Anterior cingulate cortex (tissue), 58 donors: Measurements from ENCODE around the gene TXNDC12.
"Not testable (repeated sequence)": the region's sequence is repeated elsewhere in the genome, so short reads cannot be mapped to it uniquely, and the experiment has no call there.

Experiments
- DNase-seq, 58 donors: peaks; one replicate each; lab custom pipeline; 2025; lab: John Stamatoyannopoulos, UW

TXNDC12 gene

DNA sequence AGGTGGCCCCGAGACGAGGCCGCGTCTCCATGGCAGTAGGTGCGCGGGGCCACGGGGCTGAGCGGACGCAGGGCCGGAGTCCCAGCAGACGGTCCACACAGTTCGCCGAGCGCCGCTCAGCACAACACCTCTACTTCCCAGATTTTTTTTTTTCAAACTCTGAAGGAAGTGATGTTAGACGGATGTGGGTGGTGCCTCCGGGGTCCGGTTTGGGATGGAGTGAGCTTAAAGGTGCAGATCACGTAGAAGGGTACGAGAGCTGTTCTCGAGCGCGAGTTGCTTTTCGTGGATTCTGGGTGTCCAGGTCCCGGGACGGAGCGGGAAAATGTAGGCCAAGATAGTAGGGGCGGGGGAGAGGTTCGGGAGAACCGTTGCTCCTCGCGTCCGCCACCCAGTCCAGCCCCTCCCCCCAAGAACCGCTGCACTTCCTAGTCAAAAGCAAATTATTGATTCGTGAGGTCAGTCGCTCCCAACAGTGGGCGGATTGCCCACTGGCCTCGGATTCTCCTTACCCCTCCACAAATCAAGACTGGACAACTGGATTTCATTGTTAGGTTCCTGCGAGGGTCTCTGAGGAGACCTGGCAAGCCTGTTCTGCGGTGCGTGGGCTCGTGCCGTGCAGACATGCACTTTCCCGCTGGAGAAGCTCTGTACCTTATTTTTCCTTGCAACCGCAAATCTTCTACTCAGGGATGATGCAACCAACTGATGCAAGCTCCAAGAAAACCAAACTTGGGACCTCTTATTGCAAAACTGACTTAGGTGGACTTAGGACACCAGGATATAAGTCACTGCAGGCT, at the start of gene TXNDC12:
TXNDC12 (minus strand) TSS at position 126 of the 800 bp plus-strand sequence; CDS start at position 31, 95 bp downstream.
- peak; percentile 14 to 88 (median 74) for DNase-seq

- no peak for DNase-seq
Observed at GRCh38 chr1:52102336-52103013, 47.5 kb upstream of the TXNDC12 start.

- DNase-seq = no peak
Observed at GRCh38 chr1:52098139-52098871, 43.3 kb upstream of the TXNDC12 start.

DNA sequence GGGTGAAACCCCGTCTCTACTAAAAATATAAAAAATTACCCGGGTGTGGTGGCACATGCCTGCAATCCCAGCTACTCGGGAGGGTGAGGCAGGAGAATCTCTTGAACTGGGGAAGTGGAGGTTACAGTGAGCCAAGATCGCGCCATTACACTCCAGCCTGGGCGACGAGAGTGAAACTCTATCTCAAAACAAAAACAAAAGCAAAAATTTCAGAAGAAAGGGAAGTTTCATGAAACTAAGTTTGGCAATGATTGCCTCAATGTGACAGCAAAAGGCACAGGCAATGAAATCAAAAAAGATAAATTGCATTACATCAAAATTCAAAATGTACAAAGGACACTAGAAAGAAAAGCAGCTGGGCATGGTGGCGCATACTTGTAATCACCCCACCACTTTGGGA, 41.2 kb upstream of the TXNDC12 start:
- no peak for DNase-seq

- not testable (repeated sequence) for DNase-seq
Observed at GRCh38 chr1:52094300-52094699, 39.3 kb upstream of the TXNDC12 start.

GRCh38 chr1:52087892-52088291, 32.9 kb upstream of the TXNDC12 start:
- DNase-seq = not testable (repeated sequence)

DNA sequence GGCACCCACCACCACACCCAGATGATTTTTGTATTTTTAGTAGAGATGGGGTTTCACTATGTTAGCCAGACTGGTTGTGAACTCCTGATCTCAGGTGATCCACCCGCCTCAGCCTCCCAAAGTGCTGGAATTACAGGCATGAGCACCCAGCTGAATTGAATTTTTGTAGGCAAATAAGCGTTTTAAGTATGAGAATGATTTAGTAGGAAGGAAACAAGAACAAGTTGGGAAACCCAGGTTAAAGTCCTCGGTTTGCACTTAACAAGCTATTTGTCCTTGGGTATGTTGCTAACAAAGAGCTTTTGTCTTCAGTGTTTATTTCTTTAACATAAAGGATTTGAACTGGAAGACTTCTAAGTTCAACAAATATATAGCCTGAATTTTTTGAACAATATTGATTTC, 25.0 kb upstream of the TXNDC12 start:
- no peak for DNase-seq

DNA sequence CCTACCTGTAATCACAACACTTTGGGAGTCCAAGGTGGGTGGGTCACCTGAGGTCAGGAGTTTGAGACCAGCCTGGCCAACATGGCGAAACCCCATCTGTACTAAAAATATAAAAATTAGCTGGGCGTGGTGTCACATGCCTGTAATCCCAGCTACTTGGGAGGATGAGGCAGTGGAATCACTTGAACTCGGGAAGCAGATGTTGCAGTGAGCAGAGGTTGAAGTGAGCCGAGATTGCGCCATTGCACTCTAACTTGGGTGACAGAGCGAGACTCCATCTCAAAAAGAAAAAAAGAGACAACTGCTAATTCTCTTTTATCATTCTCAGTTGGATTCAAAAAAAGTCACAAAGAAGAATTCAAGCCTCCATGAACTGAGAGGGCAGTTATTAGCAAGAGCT, 22.3 kb upstream of the TXNDC12 start:
- DNase-seq = not testable (repeated sequence)

GRCh38 chr1:52072291-52072690, 17.3 kb upstream of the TXNDC12 start:
- DNase-seq = no peak

DNA sequence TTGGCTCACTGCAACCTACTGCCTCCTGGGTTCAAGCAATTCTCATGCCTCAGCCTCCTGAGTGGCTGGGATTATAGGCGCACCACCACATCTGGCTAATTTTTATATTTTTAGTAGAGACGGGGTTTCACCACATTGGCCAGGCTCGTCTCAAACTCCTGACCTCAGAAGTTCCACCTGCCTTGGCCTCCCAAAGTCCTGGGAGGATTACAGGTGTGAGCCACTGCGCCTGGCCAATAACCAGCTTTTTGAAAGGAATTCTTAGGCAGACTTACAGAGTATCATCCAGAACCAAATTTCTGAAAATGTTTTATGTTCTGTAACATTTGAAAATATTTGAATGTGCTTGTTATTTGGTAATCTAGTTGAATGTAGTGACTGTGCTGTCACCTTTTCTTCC, 15.7 kb upstream of the TXNDC12 start:
- DNase-seq = no peak

GRCh38 chr1:52063192-52063591, 8.2 kb upstream of the TXNDC12 start:
- DNase-seq = no peak

DNA sequence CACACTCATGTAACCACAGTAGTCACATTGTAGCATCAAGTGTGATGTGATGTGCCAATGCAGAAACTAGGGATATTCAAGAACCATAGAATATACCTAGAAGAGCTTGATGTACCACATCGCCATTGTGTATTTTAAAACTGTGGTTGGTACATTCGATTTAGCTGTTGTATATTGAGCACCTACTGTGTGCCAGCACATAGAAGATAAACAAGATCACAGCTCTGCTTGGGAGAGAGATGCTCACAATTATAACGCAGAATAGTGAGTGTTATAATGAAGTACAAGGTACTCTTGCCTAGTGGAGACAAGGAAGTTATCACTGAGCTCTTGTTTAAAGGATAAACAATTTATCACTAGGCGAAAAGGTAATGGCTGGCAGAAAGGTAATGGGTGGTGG, 5.8 kb upstream of the TXNDC12 start:
- no peak for DNase-seq

DNA sequence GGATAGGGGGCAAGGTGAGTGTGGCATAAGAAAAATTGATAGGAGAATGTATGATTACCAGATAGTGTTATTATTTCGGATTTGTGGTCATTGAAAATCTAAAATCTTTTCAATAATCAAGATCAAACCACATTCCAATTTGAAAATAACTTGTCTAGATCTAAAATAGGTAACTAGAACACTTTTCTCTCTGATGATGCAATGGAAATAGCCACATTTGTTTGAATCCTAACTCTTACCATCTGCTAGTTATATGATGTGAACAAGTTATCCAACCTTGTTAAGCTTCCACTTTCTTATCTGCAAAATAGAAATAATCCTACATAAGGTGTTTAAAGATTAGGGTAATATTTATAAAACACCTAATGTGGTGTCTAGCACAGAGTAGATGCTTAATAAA, 4.9 kb upstream of the TXNDC12 start:
- no peak for DNase-seq

DNA sequence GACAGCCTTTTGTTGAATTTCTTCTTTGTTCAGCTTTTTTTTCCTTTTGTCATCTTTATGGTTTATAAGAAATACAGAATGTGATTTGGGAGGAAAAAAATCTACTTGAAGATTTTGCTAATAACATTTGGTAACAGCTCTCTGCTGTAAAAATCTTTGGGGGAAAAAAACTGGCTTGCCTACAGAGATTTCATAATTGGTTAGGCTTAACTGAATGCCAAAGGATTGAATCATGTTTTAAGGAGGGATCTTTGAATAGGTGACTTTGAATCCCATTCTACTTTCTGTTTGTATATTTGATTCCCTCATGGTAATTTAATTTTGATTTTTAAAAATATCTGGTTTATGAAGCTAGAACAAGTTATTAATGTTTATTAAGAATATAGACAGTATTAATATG, 4.3 kb upstream of the TXNDC12 start:
- no peak for DNase-seq

GRCh38 chr1:52057876-52058415, 3.0 kb upstream of the TXNDC12 start:
- DNase-seq = no peak

GRCh38 chr1:52057255-52057654, 2.3 kb upstream of the TXNDC12 start:
- DNase-seq = no peak

DNA sequence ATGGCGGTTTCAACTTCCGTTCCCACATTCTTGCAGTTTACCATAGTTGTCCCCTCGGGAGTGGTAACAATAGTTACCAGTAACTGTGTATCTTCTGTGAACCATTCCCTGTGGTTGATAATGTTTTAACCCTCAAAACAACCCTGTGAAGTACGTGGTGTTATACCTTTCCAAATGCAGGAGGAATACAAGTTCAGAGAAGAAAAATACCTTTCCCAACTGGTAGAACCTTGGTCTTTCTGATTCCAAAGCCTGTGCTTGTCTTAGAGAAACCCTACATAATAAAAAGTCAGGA, 1.9 kb upstream of the TXNDC12 start:
- no peak for DNase-seq

DNA sequence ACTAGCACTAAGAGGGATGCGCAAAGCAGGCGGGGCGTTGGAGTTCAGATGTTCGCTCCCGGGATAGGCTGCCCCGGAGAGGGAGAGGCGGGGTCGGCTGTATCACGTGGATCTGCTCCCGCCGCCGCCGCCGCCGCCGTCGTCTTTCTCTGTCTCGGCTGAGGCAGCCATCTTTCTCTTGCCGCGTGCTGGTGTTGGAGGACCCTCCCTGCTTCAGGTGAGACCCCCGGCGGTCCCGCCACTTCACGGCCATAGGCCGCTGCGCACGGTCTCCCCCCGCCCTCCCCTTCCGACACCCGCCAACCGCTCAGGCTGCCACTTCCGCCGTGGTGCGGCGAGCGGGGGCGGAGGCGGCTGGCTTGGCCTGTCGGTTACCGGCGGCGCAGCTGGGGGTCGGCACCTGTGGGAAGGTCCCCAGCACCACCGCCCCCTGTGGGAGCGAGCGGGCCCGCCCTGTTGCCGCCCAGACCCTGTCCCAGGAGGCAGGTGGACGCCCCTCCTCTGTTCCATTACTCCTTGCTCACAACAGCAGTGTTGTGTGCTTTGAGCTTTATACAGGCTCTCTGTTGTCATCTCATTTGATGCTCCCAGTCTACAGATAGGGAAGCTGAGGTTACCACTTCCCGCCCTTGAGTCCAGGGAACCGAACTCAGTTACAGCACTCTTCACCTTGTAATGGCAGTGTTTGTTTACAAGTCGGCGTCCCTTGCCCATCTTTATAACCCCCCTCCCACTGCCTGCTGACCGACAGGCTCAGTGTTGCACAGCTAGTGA, 1.4 kb upstream of the TXNDC12 start, which contains the start of gene BTF3L4:
BTF3L4 (plus strand) TSS at position 133 of the 774 bp plus-strand sequence. CDS start 3,553 bp downstream, outside the sequence.
- DNase-seq = peak; percentile 64 to 98 (median 93)

DNA sequence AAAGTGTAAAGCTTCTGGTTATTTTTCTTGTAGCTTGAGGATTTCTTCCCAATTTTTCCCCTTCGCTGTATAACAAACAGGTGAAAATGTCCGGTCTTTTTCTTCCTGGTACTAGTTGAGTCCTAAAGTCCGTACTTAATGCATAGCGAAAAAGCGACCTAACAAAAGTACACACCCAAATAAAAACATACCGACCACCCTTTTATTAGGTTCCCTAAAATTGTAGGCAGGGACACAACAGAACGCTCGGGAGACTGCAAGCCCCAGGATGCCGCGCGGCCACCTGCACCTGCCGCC, 823 bp upstream of the TXNDC12 start:
- no peak for DNase-seq

DNA sequence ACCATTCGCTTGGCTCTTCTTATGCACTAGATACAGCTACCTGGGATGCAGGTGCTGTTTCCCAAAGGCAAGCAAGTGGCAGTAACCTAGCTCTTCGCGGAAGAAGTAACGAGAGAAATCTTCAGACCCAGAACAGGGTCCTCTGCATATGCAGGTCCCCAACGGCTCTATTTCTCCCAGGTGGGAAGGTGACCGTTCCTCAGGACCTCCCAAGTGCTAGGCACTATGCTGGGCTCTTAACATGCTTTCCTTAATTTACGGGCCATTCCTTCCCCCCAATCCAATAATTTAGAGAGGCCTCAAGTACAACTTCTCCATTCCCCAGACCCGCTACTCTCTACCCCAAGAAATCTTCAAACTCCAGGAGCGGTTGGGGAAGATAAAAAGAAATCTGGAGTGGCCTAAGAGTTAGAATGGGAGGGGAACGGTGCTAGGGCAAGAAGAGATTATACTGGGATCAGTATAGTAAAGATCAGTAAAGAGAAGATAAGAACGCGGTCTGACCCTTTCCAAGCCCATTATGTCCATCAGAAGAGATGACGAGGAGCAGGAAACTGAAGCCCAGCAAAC, 410 bp downstream of the TXNDC12 start:
- DNase-seq = peak in 1 of 58 donors; percentile 0
